ENCODE results near the gene IFNL2. TPM values are rescaled to one million over a fixed set of nuclear protein-coding genes. Genes with fewer than 3 reads are reported as not detected.

IFNL2 gene
- total RNA-seq, 1 experiment from 2014 or later: not detected

DNA sequence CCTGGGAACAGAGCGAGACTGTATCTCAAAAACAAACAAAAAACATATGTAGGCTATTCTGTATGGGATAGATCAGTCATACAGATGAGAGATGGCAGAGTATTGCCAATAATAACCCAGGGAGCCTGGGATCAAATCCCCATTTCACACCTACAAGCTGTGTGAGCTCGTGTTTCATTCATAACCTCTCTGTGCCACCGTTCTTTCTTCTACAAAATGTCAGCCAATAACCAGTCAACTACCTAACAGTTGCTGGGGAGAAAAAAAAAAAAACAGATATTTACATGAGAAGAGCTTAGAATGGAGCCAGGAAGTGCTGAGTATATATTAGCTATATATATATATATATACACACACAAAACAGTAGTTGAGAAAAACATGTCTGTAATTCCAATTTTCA, 6.5 kb upstream of the IFNL2 start:
- H3K27ac Mint-ChIP-seq (ENCODE audit: unreplicated experiment): no peak overlapping the region
- intact Hi-C loops (cut with micrococcal nuclease; ENCODE audit: unreplicated experiment): no loop called here
- H3K36me3 Mint-ChIP-seq (ENCODE audit: insufficient read depth, unreplicated experiment): peaks cover 19% of the 10 kb centered on the region
- H3K9me3 ChIP-seq: peaks cover 8% of the 10 kb centered on the region; the same call in 1 of the 2 replicates
- ChIA-PET CTCF (interaction anchor here (0.8 kb wide), 1 partner anchor 8 kb away, joined by 3 read pairs; no protein-coding TSS in a partner anchor), POLR2A (no interaction called here)
- H3K27me3 ChIP-seq (replicated peaks; ENCODE audit: control insufficient read depth, insufficient read depth, low read length): no peaks in the 10 kb centered on the region
- TF ChIP-seq, protein P1, sequence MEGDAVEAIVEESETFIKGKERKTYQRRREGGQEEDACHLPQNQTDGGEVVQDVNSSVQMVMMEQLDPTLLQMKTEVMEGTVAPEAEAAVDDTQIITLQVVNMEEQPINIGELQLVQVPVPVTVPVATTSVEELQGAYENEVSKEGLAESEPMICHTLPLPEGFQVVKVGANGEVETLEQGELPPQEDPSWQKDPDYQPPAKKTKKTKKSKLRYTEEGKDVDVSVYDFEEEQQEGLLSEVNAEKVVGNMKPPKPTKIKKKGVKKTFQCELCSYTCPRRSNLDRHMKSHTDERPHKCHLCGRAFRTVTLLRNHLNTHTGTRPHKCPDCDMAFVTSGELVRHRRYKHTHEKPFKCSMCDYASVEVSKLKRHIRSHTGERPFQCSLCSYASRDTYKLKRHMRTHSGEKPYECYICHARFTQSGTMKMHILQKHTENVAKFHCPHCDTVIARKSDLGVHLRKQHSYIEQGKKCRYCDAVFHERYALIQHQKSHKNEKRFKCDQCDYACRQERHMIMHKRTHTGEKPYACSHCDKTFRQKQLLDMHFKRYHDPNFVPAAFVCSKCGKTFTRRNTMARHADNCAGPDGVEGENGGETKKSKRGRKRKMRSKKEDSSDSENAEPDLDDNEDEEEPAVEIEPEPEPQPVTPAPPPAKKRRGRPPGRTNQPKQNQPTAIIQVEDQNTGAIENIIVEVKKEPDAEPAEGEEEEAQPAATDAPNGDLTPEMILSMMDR (IDR thresholded peaks at IDR 0.05; ENCODE audit: insufficient read depth in 1 of 2, low read depth in 1 of 2, low read length in 1 of 2, severe bottlenecking in 1 of 2, unreplicated experiment in 1 of 2): no peak
- H3K9me3 Mint-ChIP-seq (ENCODE audit: unreplicated experiment): peaks cover 9% of the 10 kb centered on the region
- no TSS peak for BruUV-seq (replicated peaks)
- no peak overlapping the region for H3K4me3 ChIP-seq (ENCODE audit: low read depth, low read length)
- no peak for DNase-seq
- peaks cover 37% of the 10 kb centered on the region for H3K4me1 Mint-ChIP-seq (ENCODE audit: low read depth, unreplicated experiment)
- H3K4me3 Mint-ChIP-seq (ENCODE audit: unreplicated experiment): no peak overlapping the region
- H3K36me3 ChIP-seq (ENCODE audit: control insufficient read depth, insufficient read depth, low read length): no peaks in the 10 kb centered on the region
- no peaks in the 10 kb centered on the region for H3K27me3 Mint-ChIP-seq (ENCODE audit: insufficient read depth, unreplicated experiment)
- H3K4me1 ChIP-seq: peaks cover 60% of the 10 kb centered on the region

DNA sequence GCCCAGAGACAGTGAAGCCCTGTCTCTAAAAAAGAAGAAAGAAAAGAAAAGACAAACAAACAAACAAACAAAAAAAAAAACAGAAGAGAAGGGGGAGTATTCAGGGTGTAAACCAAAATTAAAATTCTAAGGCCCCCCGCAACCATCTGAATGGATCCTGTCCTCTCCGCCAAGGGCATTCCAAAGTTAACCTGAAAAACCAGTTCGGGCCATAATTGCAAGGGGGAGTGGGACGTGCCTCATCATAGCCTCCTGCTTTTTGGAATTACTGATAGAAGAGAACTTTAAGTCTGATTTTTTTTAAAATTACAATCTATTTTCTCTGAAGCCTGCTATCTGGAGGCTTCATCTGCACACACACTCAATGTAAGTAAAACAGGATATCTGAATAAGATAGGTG, 5.7 kb upstream of the IFNL2 start:
- CTCF ChIA-PET: no interaction called here
- H3K36me3 Mint-ChIP-seq (ENCODE audit: insufficient read depth, unreplicated experiment): peaks cover 11% of the 10 kb centered on the region
- intact Hi-C loops (cut with micrococcal nuclease; ENCODE audit: unreplicated experiment): no loop called here
- Histone ChIP-seq H3K4me3 (ENCODE audit: low read depth, low read length) (no peak overlapping the region), H3K9me3 (peaks cover 8% of the 10 kb centered on the region; the same call in 1 of the 2 replicates), H3K4me1 (peaks cover 58% of the 10 kb centered on the region), H3K36me3 (ENCODE audit: control insufficient read depth, insufficient read depth, low read length) (no peaks in the 10 kb centered on the region), H3K27me3 (replicated peaks; ENCODE audit: control insufficient read depth, insufficient read depth, low read length) (no peaks in the 10 kb centered on the region)
- H3K4me3 Mint-ChIP-seq (ENCODE audit: unreplicated experiment): peak overlapping the region; percentile 9
- H3K9me3 Mint-ChIP-seq (ENCODE audit: unreplicated experiment): peaks cover 9% of the 10 kb centered on the region
- DNase-seq: peak; percentile 42 to 59
- POLR2A ChIA-PET: no interaction called here
- TF ChIP-seq, protein P1 (IDR thresholded peaks at IDR 0.05; ENCODE audit: insufficient read depth in 1 of 2, low read depth in 1 of 2, low read length in 1 of 2, severe bottlenecking in 1 of 2, unreplicated experiment in 1 of 2): no peak
- peak overlapping the region; percentile 29 for H3K27ac Mint-ChIP-seq (ENCODE audit: unreplicated experiment)
- peaks cover 37% of the 10 kb centered on the region for H3K4me1 Mint-ChIP-seq (ENCODE audit: low read depth, unreplicated experiment)
- H3K27me3 Mint-ChIP-seq (ENCODE audit: insufficient read depth, unreplicated experiment): no peaks in the 10 kb centered on the region
- no TSS peak for BruUV-seq (replicated peaks)

DNA sequence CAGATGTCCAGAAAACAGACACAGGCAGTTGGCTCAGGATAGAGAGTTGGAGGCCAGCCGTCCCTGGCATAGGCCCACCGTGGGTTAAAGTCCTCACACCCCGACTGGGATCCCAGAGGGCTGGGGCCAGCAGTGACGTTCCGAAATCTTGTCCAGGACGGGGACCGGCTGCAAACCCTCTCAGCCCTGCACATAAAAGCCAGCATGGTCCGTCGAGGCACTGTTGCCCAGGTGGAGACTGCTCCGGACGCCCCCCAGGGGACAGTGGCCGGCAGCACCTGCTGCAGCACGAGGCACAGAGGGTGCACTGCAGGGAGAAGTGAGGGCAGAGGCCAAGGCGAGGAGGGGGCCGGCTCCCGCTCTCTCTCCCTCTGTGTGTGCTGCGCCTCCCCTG, 4.3 kb upstream of the IFNL2 start:
- ChIA-PET CTCF (no interaction called here), POLR2A (no interaction called here)
- H3K27ac Mint-ChIP-seq (ENCODE audit: unreplicated experiment): peak overlapping the region; percentile 2
- no peaks in the 10 kb centered on the region for H3K36me3 Mint-ChIP-seq (ENCODE audit: insufficient read depth, unreplicated experiment)
- Histone ChIP-seq H3K9me3 (peaks cover 4% of the 10 kb centered on the region; the same call in 1 of the 2 replicates), H3K27me3 (replicated peaks; ENCODE audit: control insufficient read depth, insufficient read depth, low read length) (no peaks in the 10 kb centered on the region), H3K4me3 (ENCODE audit: low read depth, low read length) (no peak overlapping the region), H3K36me3 (ENCODE audit: control insufficient read depth, insufficient read depth, low read length) (no peaks in the 10 kb centered on the region), H3K4me1 (peaks cover 47% of the 10 kb centered on the region)
- no peak for DNase-seq
- H3K27me3 Mint-ChIP-seq (ENCODE audit: insufficient read depth, unreplicated experiment): no peaks in the 10 kb centered on the region
- TF ChIP-seq, protein P1 (IDR thresholded peaks at IDR 0.05; ENCODE audit: insufficient read depth in 1 of 2, low read depth in 1 of 2, low read length in 1 of 2, severe bottlenecking in 1 of 2, unreplicated experiment in 1 of 2): no peak
- intact Hi-C loops (cut with micrococcal nuclease; ENCODE audit: unreplicated experiment): no loop called here
- H3K4me3 Mint-ChIP-seq (ENCODE audit: unreplicated experiment): no peak overlapping the region
- peaks cover 25% of the 10 kb centered on the region for H3K4me1 Mint-ChIP-seq (ENCODE audit: low read depth, unreplicated experiment)
- H3K9me3 Mint-ChIP-seq (ENCODE audit: unreplicated experiment): peaks cover 9% of the 10 kb centered on the region
- BruUV-seq (replicated peaks): no TSS peak
